WTC11 (cell line): ENCODE results near the gene SLC5A9. TPM values are rescaled to one million over a fixed set of nuclear protein-coding genes. Genes with fewer than 3 reads are reported as not detected.

Source experiments
- ATAC-seq: fragments of 200-7000 bp; cut with Tn5 transposase; 2 replicates; pipeline ENCODE4 v1.10.0; 2021; ENCODE audit warnings: mild to moderate bottlenecking, moderate library complexity
- CTCF ChIA-PET: fragments of 300-600 bp; sonication (Branson Sonifier 250); formaldehyde crosslinking; loops from one replicate; lab custom pipeline; 2021; ENCODE audit warnings: antibody characterized with exemption; lab: Charles Lee
- POLR2A ChIA-PET: fragments of 350-600 bp; sonication (Branson Sonifier 250); formaldehyde crosslinking; loops from one replicate; lab custom pipeline; 2021; ENCODE audit warnings: antibody characterized with exemption; lab: Charles Lee
- DNase-seq: peaks from one replicate; pipeline ENCODE4 v3.0.0; 2021; ENCODE audit warnings: low spot score
- H3K27ac Mint-ChIP-seq: 2 replicates; pipeline ENCODE4 v1.8.0; 2021; ENCODE audit warnings: mixed read lengths
- H3K27me3 Mint-ChIP-seq: 2 replicates; pipeline ENCODE4 v1.8.0; 2021; ENCODE audit warnings: low read depth, mild to moderate bottlenecking, moderate library complexity, mixed read lengths
- H3K36me3 Mint-ChIP-seq: 2 replicates; pipeline ENCODE4 v1.8.0; 2021; ENCODE audit warnings: mixed read lengths
- H3K4me1 Mint-ChIP-seq: 2 replicates; pipeline ENCODE4 v1.8.0; 2022; ENCODE audit warnings: mixed read lengths
- H3K4me3 Mint-ChIP-seq: 2 replicates; pipeline ENCODE4 v1.8.0; 2021; ENCODE audit warnings: mild to moderate bottlenecking, moderate library complexity, mixed read lengths
- H3K9me3 Mint-ChIP-seq: 2 replicates; pipeline ENCODE4 v1.8.0; 2021; ENCODE audit warnings: mixed read lengths
- ATF2 ChIP-seq: sonication (generic); formaldehyde crosslinking; IDR thresholded peaks from 2 replicates; pipeline ENCODE4 v1.8.1; 2022; ENCODE audit warnings: low read depth, missing genetic modification reagents, borderline replicate concordance
- ATF3 ChIP-seq: sonication (generic); formaldehyde crosslinking; conservative IDR thresholded peaks from 2 replicates; pipeline ENCODE4 v1.8.1; 2022; ENCODE audit warnings: mild to moderate bottlenecking, missing genetic modification reagents
- CBFB ChIP-seq: sonication (generic); formaldehyde crosslinking; IDR thresholded peaks from 2 replicates; pipeline ENCODE4 v1.8.1; 2022; ENCODE audit warnings: mild to moderate bottlenecking, low read depth, missing genetic modification reagents
- E2F1 ChIP-seq: sonication (generic); formaldehyde crosslinking; IDR thresholded peaks from 2 replicates; pipeline ENCODE4 v1.8.0; 2022; ENCODE audit warnings: mild to moderate bottlenecking, missing genetic modification reagents
- E2F4 ChIP-seq: sonication (generic); formaldehyde crosslinking; IDR thresholded peaks from 2 replicates; pipeline ENCODE4 v1.8.1; 2022; ENCODE audit warnings: low read depth, mild to moderate bottlenecking, moderate library complexity, missing genetic modification reagents, borderline replicate concordance
- EMX1 ChIP-seq: fragments of 250-450 bp; sonication (Bioruptor Pico); IDR thresholded peaks from 2 replicates; pipeline ENCODE4 v1.8.0; 2021; ENCODE audit warnings: mild to moderate bottlenecking
- HMGA2 ChIP-seq: fragments of 250-450 bp; sonication (Bioruptor Pico); IDR thresholded peaks from 2 replicates; pipeline ENCODE4 v1.4.0; 2021; ENCODE audit warnings: mild to moderate bottlenecking, moderate library complexity
- KAT7 ChIP-seq: sonication (generic); formaldehyde crosslinking; IDR thresholded peaks from 2 replicates; pipeline ENCODE4 v1.8.1; 2023; ENCODE audit warnings: missing genetic modification reagents, mild to moderate bottlenecking, borderline replicate concordance
- NFATC4 ChIP-seq: fragments of 250-450 bp; sonication (Bioruptor Pico); IDR thresholded peaks from 2 replicates; pipeline ENCODE4 v1.9.0; 2021; ENCODE audit warnings: mild to moderate bottlenecking
- RELA ChIP-seq: sonication (generic); formaldehyde crosslinking; IDR thresholded peaks from 2 replicates; pipeline ENCODE4 v1.8.1; 2022; ENCODE audit warnings: missing genetic modification reagents, mild to moderate bottlenecking, borderline replicate concordance
- TEAD1 ChIP-seq: sonication (generic); formaldehyde crosslinking; IDR thresholded peaks from 2 replicates; pipeline ENCODE4 v1.8.0; 2022; ENCODE audit warnings: mild to moderate bottlenecking, missing genetic modification reagents
- TEAD4 ChIP-seq: sonication (generic); formaldehyde crosslinking; IDR thresholded peaks from 2 replicates; pipeline ENCODE4 v1.8.0; 2022; ENCODE audit warnings: mild to moderate bottlenecking, missing genetic modification reagents
- USF2 ChIP-seq: sonication (generic); formaldehyde crosslinking; IDR thresholded peaks from 2 replicates; pipeline ENCODE4 v1.8.1; 2023; ENCODE audit warnings: mild to moderate bottlenecking, missing genetic modification reagents, moderate library complexity
- ZMAT4 ChIP-seq: fragments of 250-450 bp; sonication (Bioruptor Pico); IDR thresholded peaks from 2 replicates; pipeline ENCODE4 v1.9.0; 2021; ENCODE audit warnings: mild to moderate bottlenecking
- ZNF219 ChIP-seq: sonication (generic); formaldehyde crosslinking; IDR thresholded peaks from 2 replicates; pipeline ENCODE4 v1.8.0; 2023; ENCODE audit warnings: missing genetic modification reagents, mild to moderate bottlenecking, borderline replicate concordance
- ZNF232 ChIP-seq: sonication (generic); formaldehyde crosslinking; IDR thresholded peaks from 2 replicates; pipeline ENCODE4 v1.8.0; 2022; ENCODE audit warnings: mild to moderate bottlenecking, missing genetic modification reagents
- ZNF317 ChIP-seq: sonication (generic); formaldehyde crosslinking; IDR thresholded peaks from 2 replicates; pipeline ENCODE4 v1.8.1; 2023; ENCODE audit warnings: low read depth, mild to moderate bottlenecking, moderate library complexity, missing genetic modification reagents, borderline replicate concordance
- ZNF396 ChIP-seq: fragments of 250-450 bp; sonication (Bioruptor Pico); IDR thresholded peaks from 2 replicates; pipeline ENCODE4 v1.8.0; 2021; ENCODE audit warnings: mild to moderate bottlenecking, moderate library complexity, borderline replicate concordance
- ZNF423 ChIP-seq: fragments of 250-450 bp; sonication (Bioruptor Pico); IDR thresholded peaks from 2 replicates; pipeline ENCODE4 v2.1.2; 2022; ENCODE audit warnings: mild to moderate bottlenecking, moderate library complexity
- ZNF671 ChIP-seq: fragments of 250-450 bp; sonication (Bioruptor Pico); IDR thresholded peaks from 2 replicates; pipeline ENCODE4 v1.8.0; 2021; ENCODE audit warnings: mild to moderate bottlenecking
- total RNA-seq: library from RNA; stranded (reverse); gene quantifications from 3 replicates; pipeline ENCODE4 v1.2.3, GENCODE V29; 2021

Gene SLC5A9
- total RNA-seq, 1 experiment from 2014 or later: 0.22 TPM

GRCh38 chr1:48181669-48182367, 40.7 kb upstream of the SLC5A9 start:
- Mint-ChIP-seq H3K27ac (no peak overlapping the region), H3K4me3 (no peak overlapping the region)
- TF ChIP-seq ZNF671 (no peak), ZNF232 (CRISPR knock-in tag) (no peak), ZNF219 (CRISPR knock-in tag) (no peak), TEAD1 (no peak), ATF2 (CRISPR knock-in tag) (no peak), ATF3 (CRISPR knock-in tag) (no peak), TEAD4 (CRISPR knock-in tag) (no peak), NFATC4 (no peak), KAT7 (no peak), ZNF317 (CRISPR knock-in tag) (no peak), HMGA2 (CRISPR knock-in tag) (no peak)
- TF ChIP-seq, all 79 proteins: peak for 0
- ChIA-PET CTCF (interaction anchor here (1.1 kb wide), 1 partner anchor 184 kb away, joined by 3 read pairs; no protein-coding TSS in a partner anchor), POLR2A (no interaction called here)
- Mint-ChIP-seq H3K9me3 (peaks cover 37% of the 10 kb centered on the region), H3K4me1 (no peaks in the 10 kb centered on the region), H3K27me3 (peaks cover 22% of the 10 kb centered on the region), H3K36me3 (peaks cover 16% of the 10 kb centered on the region)
- ATAC-seq (no peak), DNase-seq (no peak)

GRCh38 chr1:48182439-48182838, 40.1 kb upstream of the SLC5A9 start:
- no peak for DNase-seq
- TF ChIP-seq ZMAT4 (CRISPR knock-in tag): no peak
- no peak for TF ChIP-seq EMX1 (CRISPR knock-in tag)
- no peak for TF ChIP-seq E2F4 (CRISPR knock-in tag)
- TF ChIP-seq RELA (CRISPR knock-in tag): no peak
- TF ChIP-seq E2F1 (CRISPR knock-in tag): no peak
- no peak for TF ChIP-seq USF2 (CRISPR knock-in tag)
- TF ChIP-seq HMGA2 (CRISPR knock-in tag): no peak
- no peak for TF ChIP-seq ZNF423 (CRISPR knock-in tag)
- TF ChIP-seq CBFB (CRISPR knock-in tag): no peak
- TF ChIP-seq ZNF396: no peak
- Mint-ChIP-seq H3K36me3 (peaks cover 21% of the 10 kb centered on the region), H3K4me1 (no peaks in the 10 kb centered on the region), H3K9me3 (peaks cover 43% of the 10 kb centered on the region), H3K4me3 (no peak overlapping the region), H3K27me3 (peaks cover 24% of the 10 kb centered on the region), H3K27ac (no peak overlapping the region)
- ATAC-seq: no peak
- CTCF ChIA-PET: interaction anchor here (1.1 kb wide), 1 partner anchor 184 kb away, joined by 3 read pairs; no protein-coding TSS in a partner anchor
- POLR2A ChIA-PET: no interaction called here
